22Rv1 (cell line): ENCODE measurements around the gene MAPK13.

Experiments used
- H3K27ac ChIP-seq: fragments of 450-650 bp; 2 replicates; pipeline ENCODE4 v1.5.1; 2017
- ZFX ChIP-seq: fragments of 450-650 bp; IDR thresholded peaks from 2 replicates; pipeline ENCODE4 v1.6.1; 2017; ENCODE audit warnings: antibody characterized with exemption, borderline replicate concordance
- TF ChIP-seq, protein P1 (sequence below): fragments of 450-650 bp; IDR thresholded peaks from 2 replicates; pipeline ENCODE4 v1.5.1; 2017; ENCODE audit warnings: mild to moderate bottlenecking

Gene MAPK13

DNA sequence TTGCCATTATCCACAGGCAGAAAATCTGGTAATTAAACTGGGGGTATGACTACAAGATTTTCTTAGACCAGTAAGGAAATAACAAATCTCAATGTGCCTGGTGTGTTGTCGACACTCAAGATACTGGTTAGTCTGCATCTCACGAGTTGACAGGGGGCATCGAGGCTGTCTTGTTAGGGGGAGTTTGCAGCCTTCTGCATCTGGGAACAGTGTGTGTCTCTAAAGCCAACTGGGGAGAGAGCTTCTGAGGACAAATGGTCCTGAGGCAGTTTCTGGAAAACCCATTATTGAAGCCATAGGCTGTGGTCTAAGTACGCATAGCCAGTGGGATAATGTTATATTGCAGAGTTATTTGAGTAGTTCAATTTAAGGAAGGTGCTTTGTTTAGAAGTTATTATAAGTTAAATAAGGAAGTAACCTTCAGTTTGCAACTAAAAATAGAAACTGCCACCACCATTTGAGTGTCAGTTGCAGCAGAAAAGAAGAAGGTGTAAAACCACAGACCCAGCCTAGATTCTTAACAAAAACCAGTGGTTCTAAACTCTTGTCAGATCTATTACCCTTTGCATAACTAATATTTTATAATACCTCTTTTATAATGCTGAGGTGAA is 15.4 kb upstream of the MAPK13 start:
- no peak for TF ChIP-seq ZFX
- TF ChIP-seq, protein P1, sequence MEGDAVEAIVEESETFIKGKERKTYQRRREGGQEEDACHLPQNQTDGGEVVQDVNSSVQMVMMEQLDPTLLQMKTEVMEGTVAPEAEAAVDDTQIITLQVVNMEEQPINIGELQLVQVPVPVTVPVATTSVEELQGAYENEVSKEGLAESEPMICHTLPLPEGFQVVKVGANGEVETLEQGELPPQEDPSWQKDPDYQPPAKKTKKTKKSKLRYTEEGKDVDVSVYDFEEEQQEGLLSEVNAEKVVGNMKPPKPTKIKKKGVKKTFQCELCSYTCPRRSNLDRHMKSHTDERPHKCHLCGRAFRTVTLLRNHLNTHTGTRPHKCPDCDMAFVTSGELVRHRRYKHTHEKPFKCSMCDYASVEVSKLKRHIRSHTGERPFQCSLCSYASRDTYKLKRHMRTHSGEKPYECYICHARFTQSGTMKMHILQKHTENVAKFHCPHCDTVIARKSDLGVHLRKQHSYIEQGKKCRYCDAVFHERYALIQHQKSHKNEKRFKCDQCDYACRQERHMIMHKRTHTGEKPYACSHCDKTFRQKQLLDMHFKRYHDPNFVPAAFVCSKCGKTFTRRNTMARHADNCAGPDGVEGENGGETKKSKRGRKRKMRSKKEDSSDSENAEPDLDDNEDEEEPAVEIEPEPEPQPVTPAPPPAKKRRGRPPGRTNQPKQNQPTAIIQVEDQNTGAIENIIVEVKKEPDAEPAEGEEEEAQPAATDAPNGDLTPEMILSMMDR: no peak
- H3K27ac ChIP-seq: no peak overlapping the region

DNA sequence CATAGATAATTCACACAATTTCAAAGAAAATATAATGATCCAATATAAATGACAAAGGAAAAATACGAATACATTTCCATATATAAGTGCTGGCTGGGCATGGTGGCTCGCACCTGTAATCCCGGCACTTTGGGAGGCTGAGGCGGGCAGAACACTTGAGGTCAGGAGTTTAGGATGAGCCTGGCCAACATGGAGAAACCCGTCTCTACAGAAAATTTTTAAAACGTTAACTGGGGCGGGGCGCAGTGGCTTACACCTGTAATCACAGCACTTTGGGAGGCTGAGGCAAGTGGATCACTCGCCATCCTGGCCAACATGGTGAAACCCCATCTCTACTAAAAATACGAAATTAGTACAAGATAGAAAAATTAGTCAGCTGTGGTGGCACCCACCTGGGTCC is 14.9 kb upstream of the MAPK13 start:
- H3K27ac ChIP-seq: no peak overlapping the region
- TF ChIP-seq, protein P1: no peak

DNA sequence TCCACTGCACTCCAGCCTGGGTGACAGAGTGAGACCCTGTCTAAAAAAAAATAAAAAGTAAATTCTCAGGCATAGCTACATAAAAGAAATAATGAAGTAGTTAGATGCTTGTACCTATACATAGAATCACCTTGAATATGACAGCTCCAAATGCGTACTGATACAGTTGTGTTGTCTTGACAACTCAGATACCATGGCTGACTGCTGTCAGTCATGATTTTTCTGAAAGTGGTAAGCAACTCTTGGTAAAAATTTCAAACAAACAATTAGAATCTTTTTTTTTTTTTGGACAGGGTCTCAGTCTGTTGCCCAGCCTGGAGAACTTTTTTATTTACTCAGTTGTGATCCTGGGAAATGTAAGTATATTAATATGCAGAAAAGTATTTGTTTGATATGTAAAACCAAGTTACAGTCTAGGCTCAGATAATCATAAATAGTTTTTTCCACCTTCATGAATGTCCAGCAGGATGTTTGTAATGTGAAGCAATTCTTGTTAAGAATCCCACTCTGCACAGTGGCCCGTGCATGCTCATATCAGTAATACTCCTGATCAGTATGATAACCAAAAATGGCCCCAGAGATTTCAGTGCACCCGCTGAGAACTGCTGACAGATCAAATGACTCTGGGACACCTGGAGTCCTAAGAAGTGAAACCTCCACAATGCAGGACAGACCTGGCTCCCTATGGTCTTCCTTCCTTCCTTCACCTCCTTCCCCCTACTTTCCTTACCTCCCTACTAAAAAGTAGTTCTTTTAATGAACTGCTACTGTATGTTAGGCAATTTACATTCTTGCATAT is 14.0 kb upstream of the MAPK13 start:
- TF ChIP-seq ZFX: no peak
- TF ChIP-seq, protein P1: no peak
- H3K27ac ChIP-seq: no peak overlapping the region

DNA sequence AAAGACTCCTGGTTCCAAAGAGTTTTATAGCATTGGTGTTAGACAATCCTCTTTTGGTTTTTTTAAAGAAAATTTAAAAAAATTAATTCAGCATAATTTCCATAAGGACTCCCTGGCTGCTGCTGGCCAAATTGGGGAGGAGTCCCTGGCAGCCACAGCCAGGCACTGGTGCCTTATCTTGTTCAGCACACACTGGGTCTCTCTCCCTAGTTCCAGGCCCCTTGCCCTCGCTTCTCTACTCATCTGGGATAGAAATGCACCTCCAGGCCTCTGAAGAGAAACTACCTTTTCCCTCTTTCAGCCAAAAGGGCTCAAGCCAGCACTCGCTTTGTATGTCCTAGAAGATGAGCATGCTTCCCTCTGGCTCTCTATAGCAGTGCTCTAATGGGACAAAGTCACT is 13.4 kb upstream of the MAPK13 start:
- TF ChIP-seq, protein P1: no peak
- TF ChIP-seq ZFX: no peak
- H3K27ac ChIP-seq: no peak overlapping the region

DNA sequence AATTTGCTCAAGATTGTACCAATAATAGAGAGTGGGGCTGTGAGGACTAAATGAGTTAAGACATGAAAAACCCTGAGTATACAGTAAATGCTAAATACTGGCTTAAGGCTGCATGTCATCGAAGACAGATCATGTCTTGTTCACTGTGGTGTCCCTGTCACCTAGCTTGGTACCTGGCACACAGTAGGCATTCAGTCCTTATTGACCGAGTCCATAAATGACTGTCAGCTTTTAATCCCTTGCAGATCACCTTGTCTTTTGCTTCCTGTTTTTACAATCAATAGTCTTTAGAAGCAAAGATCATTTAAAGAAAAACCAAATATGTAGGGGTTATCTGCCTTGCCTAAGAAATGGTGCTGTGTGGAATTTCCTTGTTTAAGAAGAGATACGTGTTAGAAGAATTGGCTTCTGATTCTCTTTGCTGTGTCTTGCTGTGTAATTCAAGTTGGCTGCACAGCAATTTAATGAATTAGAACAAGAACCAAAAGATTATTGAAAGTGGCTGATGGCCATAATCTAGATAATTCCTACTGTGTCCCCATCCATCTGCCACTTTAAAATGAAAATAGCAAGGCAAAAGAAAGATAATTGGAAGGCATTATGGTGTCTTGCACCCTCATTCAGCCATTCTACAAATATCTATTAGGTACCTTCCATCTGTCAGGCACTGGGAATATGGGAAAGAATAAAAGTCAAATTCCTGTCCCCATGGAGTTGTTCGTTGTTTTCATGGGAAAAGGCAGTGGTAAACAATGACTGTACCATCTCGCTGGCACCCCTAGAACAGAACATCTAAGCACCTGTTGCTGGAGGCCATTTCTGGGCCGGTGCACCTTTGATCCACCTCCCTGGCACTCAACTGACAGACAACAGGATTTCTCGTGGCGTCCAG is 12.4 kb upstream of the MAPK13 start:
- H3K27ac ChIP-seq: no peak overlapping the region

DNA sequence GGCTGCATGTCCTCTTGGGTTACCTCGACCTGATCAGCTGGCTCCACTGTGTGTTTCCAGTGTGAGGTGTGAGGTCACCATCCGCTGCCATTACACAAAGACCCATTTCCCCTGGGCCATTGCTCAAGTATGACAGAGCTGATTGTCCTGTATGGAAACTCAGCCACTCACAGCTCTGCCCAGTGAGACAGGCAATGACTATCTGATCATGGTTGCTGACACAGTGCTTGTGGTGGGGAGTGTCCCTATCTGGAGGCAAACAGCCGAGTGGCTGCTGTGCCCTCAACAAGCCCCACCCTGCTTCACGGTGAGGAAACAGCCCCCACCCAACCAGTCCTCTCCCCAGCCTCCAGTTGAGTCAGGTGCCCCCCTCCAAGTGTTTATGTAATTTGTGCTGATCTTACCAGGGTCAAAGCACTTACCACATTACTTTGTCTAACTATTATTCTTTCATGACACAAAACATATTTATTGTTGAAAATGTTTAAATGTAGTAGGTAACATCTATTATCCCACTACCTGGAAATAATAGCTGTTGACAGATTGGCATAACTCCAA is 11.7 kb upstream of the MAPK13 start:
- TF ChIP-seq, protein P1: no peak
- no peak for TF ChIP-seq ZFX
- no peak overlapping the region for H3K27ac ChIP-seq

More for the DNA sequence above, 12.4 kb upstream of the MAPK13 start:
- TF ChIP-seq ZFX: no peak
- TF ChIP-seq, protein P1: no peak
